HepG2 (cell line): ENCODE results near the gene BCAS1.

Source experiments
- REPIN1 ChIP-seq: sonication (generic); formaldehyde crosslinking; IDR thresholded peaks from 2 replicates; pipeline ENCODE4 v1.8.0; 2022; ENCODE audit warnings: missing genetic modification reagents, low read depth, mild to moderate bottlenecking, borderline replicate concordance
- RFXAP ChIP-seq: sonication (generic); formaldehyde crosslinking; IDR thresholded peaks from 2 replicates; pipeline ENCODE4 v1.4.0; 2020; ENCODE audit warnings: missing genetic modification reagents, borderline replicate concordance
- SMAD9 ChIP-seq: sonication (generic); formaldehyde crosslinking; IDR thresholded peaks from 2 replicates; pipeline ENCODE4 v1.5.1; 2020; ENCODE audit warnings: mild to moderate bottlenecking, missing genetic modification reagents
- TF ChIP-seq, protein P1 (sequence below): sonication (generic); formaldehyde crosslinking; IDR thresholded peaks from 2 replicates; pipeline ENCODE4 v1.4.0; 2020; ENCODE audit warnings: missing genetic modification reagents, mild to moderate bottlenecking, borderline replicate concordance
- TF ChIP-seq, protein P2 (sequence below), 2 experiments: sonication (generic) in 1 of 2; formaldehyde crosslinking in 1 of 2; IDR thresholded peaks; 2 replicates each; pipeline versions ENCODE4 v1.5.1 to v1.6.1; 2011 to 2020; ENCODE audit warnings: borderline replicate concordance in 1 of 2, low read depth in 1 of 2, low read length in 1 of 2, mild to moderate bottlenecking in 1 of 2, missing genetic modification reagents in 1 of 2, moderate library complexity in 1 of 2

- TF ChIP-seq SMAD9 (CRISPR knock-in tag) = no peak
- TF ChIP-seq, protein P1, sequence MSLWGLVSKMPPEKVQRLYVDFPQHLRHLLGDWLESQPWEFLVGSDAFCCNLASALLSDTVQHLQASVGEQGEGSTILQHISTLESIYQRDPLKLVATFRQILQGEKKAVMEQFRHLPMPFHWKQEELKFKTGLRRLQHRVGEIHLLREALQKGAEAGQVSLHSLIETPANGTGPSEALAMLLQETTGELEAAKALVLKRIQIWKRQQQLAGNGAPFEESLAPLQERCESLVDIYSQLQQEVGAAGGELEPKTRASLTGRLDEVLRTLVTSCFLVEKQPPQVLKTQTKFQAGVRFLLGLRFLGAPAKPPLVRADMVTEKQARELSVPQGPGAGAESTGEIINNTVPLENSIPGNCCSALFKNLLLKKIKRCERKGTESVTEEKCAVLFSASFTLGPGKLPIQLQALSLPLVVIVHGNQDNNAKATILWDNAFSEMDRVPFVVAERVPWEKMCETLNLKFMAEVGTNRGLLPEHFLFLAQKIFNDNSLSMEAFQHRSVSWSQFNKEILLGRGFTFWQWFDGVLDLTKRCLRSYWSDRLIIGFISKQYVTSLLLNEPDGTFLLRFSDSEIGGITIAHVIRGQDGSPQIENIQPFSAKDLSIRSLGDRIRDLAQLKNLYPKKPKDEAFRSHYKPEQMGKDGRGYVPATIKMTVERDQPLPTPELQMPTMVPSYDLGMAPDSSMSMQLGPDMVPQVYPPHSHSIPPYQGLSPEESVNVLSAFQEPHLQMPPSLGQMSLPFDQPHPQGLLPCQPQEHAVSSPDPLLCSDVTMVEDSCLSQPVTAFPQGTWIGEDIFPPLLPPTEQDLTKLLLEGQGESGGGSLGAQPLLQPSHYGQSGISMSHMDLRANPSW (CRISPR knock-in tag) = no peak
- no peak for TF ChIP-seq RFXAP
- TF ChIP-seq, protein P2, sequence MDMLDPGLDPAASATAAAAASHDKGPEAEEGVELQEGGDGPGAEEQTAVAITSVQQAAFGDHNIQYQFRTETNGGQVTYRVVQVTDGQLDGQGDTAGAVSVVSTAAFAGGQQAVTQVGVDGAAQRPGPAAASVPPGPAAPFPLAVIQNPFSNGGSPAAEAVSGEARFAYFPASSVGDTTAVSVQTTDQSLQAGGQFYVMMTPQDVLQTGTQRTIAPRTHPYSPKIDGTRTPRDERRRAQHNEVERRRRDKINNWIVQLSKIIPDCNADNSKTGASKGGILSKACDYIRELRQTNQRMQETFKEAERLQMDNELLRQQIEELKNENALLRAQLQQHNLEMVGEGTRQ (IDR thresholded peaks at IDR 0.05; ENCODE audit: low read depth, low read length) = no peak
- TF ChIP-seq, protein P2 (CRISPR knock-in tag; IDR thresholded peaks at IDR 0.05; ENCODE audit: borderline replicate concordance) = no peak
- no peak for TF ChIP-seq REPIN1 (CRISPR knock-in tag)
Observed at GRCh38 chr20:53911301-53911700, 159.1 kb downstream of the BCAS1 start.
